Measurements from ENCODE around the gene CHDH. TPM values are rescaled to one million over a fixed set of nuclear protein-coding genes. Genes with fewer than 3 reads are reported as not detected.

CHDH gene
- polyA plus RNA-seq, 1 donor (not counting 4 experiments of a cell fraction or from before 2014, with no cell fraction given), result not detected

- no peaks in the 10 kb centered on the region for H3K36me3 ChIP-seq (ENCODE audit: control insufficient read depth in 2 of 2, extremely low read depth in 1 of 2, insufficient read depth in 2 of 2, low read length in 2 of 2)
- dilution Hi-C loops (cut with MboI; ENCODE audit: extremely low pct_ligation_motif_present, low sequenced_read_pairs), result no loop called here
- no peak for FAIRE-seq
These were observed 58.2 kb downstream of the CHDH start for GRCh38 chr3:53788038-53788437.

GRCh38 chr3:53787016-53787415, 59.2 kb downstream of the CHDH start:
- TF ChIP-seq EZH2 (IDR thresholded peaks at IDR 0.05; ENCODE audit: low read length) (no peak), CTCF (optimal IDR thresholded peaks at IDR 0.05 in 1 of 3, IDR thresholded peaks at IDR 0.05 in 1 of 3, conservative IDR thresholded peaks at IDR 0.05 in 1 of 3; ENCODE audit: extremely low read depth in 1 of 3, insufficient read depth in 2 of 3, low read length in 3 of 3) (no peak)
- Histone ChIP-seq H3K27me3 (ENCODE audit: control insufficient read depth, extremely low read depth, insufficient read depth, low read length) (peaks cover 8% of the 10 kb centered on the region), H3K9me3 (ENCODE audit: control insufficient read depth, low read depth, low read length) (no peaks in the 10 kb centered on the region), H2AFZ (ENCODE audit: control insufficient read depth, low read length) (no peak overlapping the region), H3K36me3 (ENCODE audit: control insufficient read depth in 2 of 2, extremely low read depth in 1 of 2, insufficient read depth in 2 of 2, low read length in 2 of 2) (no peaks in the 10 kb centered on the region), H3K9me1 (ENCODE audit: control insufficient read depth, extremely low read depth, insufficient read depth, low read length) (no peaks in the 10 kb centered on the region), H3K9ac (ENCODE audit: control insufficient read depth, extremely low read depth, insufficient read depth, low read length) (no peak overlapping the region), H3K4me2 (ENCODE audit: control insufficient read depth, extremely low read depth, insufficient read depth, low read depth, low read length) (no peak overlapping the region), H3K27ac (ENCODE audit: control insufficient read depth, insufficient read depth, low read length) (no peak overlapping the region), H3K79me2 (ENCODE audit: control insufficient read depth, insufficient read depth, low read length) (no peaks in the 10 kb centered on the region), H4K20me1 (ENCODE audit: control insufficient read depth, extremely low read depth, insufficient read depth, low read length) (no peaks in the 10 kb centered on the region), H3K4me1 (ENCODE audit: control insufficient read depth, extremely low read depth, insufficient read depth, low read length) (no peaks in the 10 kb centered on the region), H3K4me3 (ENCODE audit: control insufficient read depth in 2 of 3, extremely low read depth in 1 of 3, insufficient read depth in 2 of 3, low read depth in 1 of 3, low read length in 3 of 3) (no peak overlapping the region)
- DNase-seq (ENCODE audit: low read depth, low spot score), result no peak
- dilution Hi-C loops (cut with MboI; ENCODE audit: extremely low pct_ligation_motif_present, low sequenced_read_pairs), result no loop called here
- FAIRE-seq, result no peak

More at GRCh38 chr3:53788038-53788437, 58.2 kb downstream of the CHDH start:
- H3K79me2 ChIP-seq (ENCODE audit: control insufficient read depth, insufficient read depth, low read length), result no peaks in the 10 kb centered on the region
- H2AFZ ChIP-seq (ENCODE audit: control insufficient read depth, low read length), result no peak overlapping the region
- no peaks in the 10 kb centered on the region for H3K9me3 ChIP-seq (ENCODE audit: control insufficient read depth, low read depth, low read length)
- H3K9ac ChIP-seq (ENCODE audit: control insufficient read depth, extremely low read depth, insufficient read depth, low read length), result no peak overlapping the region
- no peaks in the 10 kb centered on the region for H3K4me1 ChIP-seq (ENCODE audit: control insufficient read depth, extremely low read depth, insufficient read depth, low read length)
- H3K27ac ChIP-seq (ENCODE audit: control insufficient read depth, insufficient read depth, low read length), result no peak overlapping the region
- no peak overlapping the region for H3K4me3 ChIP-seq (ENCODE audit: control insufficient read depth in 2 of 3, extremely low read depth in 1 of 3, insufficient read depth in 2 of 3, low read depth in 1 of 3, low read length in 3 of 3)
- no peaks in the 10 kb centered on the region for H3K9me1 ChIP-seq (ENCODE audit: control insufficient read depth, extremely low read depth, insufficient read depth, low read length)
- DNase-seq (ENCODE audit: low read depth, low spot score), result no peak
- TF ChIP-seq CTCF (optimal IDR thresholded peaks at IDR 0.05 in 1 of 3, IDR thresholded peaks at IDR 0.05 in 1 of 3, conservative IDR thresholded peaks at IDR 0.05 in 1 of 3; ENCODE audit: extremely low read depth in 1 of 3, insufficient read depth in 2 of 3, low read length in 3 of 3), result no peak
- no peaks in the 10 kb centered on the region for H4K20me1 ChIP-seq (ENCODE audit: control insufficient read depth, extremely low read depth, insufficient read depth, low read length)
- peaks cover 5% of the 10 kb centered on the region for H3K27me3 ChIP-seq (ENCODE audit: control insufficient read depth, extremely low read depth, insufficient read depth, low read length)
- no peak overlapping the region for H3K4me2 ChIP-seq (ENCODE audit: control insufficient read depth, extremely low read depth, insufficient read depth, low read depth, low read length)

Measured in keratinocyte (primary cell).